Ishikawa (cell line): ENCODE data around the gene DCAF6.

ENCODE experiments used
- CEBPB ChIP-seq: IDR thresholded peaks from 2 replicates; pipeline ENCODE4 v1.6.1; 2012
- CREB1 ChIP-seq: IDR thresholded peaks from 2 replicates; pipeline ENCODE4 v1.6.1; 2012; ENCODE audit warnings: low read depth
- EGR1 ChIP-seq: IDR thresholded peaks from 2 replicates; pipeline ENCODE4 v1.6.1; 2012
- EP300 ChIP-seq: IDR thresholded peaks from 2 replicates; pipeline ENCODE4 v1.6.1; 2012; ENCODE audit warnings: borderline replicate concordance
- FOXM1 ChIP-seq: IDR thresholded peaks from 2 replicates; pipeline ENCODE4 v1.6.1; 2012; ENCODE audit warnings: low read depth, borderline replicate concordance
- NFIC ChIP-seq: IDR thresholded peaks from 2 replicates; pipeline ENCODE4 v1.6.1; 2012
- RAD21 ChIP-seq: IDR thresholded peaks from 2 replicates; pipeline ENCODE4 v1.6.1; 2012; ENCODE audit warnings: low read depth
- TAF1 ChIP-seq: IDR thresholded peaks from 2 replicates; pipeline ENCODE4 v1.6.1; 2012; ENCODE audit warnings: low read depth, mild to moderate bottlenecking
- TCF12 ChIP-seq: IDR thresholded peaks from 2 replicates; pipeline ENCODE4 v1.6.1; 2012; ENCODE audit warnings: low read depth
- TEAD4 ChIP-seq: IDR thresholded peaks from 2 replicates; pipeline ENCODE4 v1.6.1; 2012
- YY1 ChIP-seq: IDR thresholded peaks from 2 replicates; pipeline ENCODE4 v1.6.1; 2012; ENCODE audit warnings: low read depth
- ZBTB7A ChIP-seq: IDR thresholded peaks from 2 replicates; pipeline ENCODE4 v1.6.1; 2012; ENCODE audit warnings: low read depth
- TF ChIP-seq, protein P1 (sequence below): IDR thresholded peaks from 2 replicates; pipeline ENCODE4 v1.6.1; 2012
- TF ChIP-seq, protein P2 (sequence below): IDR thresholded peaks from 2 replicates; pipeline ENCODE4 v1.6.1; 2012
- TF ChIP-seq, protein P3 (sequence below): IDR thresholded peaks from 2 replicates; pipeline ENCODE4 v1.6.1; 2012; ENCODE audit warnings: low read depth, mild to moderate bottlenecking

Gene DCAF6

DNA sequence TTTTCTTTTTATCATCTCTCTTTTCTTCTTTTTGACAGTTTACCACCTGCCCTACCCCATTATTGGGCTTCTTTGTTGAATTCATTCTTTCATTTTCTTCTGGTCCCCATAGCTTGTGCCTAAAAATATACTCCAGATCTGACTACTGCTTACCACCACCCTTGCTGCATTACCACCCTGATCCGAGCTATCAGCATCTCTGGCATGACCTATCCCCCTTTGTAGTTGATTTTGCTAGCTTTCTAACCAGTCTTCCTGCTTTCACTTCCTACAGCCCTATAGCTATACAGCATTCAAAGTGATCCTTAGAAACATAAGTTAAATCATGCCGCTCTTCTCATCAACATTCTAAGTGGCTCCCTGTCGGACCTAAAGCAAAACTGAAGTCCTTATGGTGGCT lies 59.8 kb downstream of the DCAF6 start:
- no peak for TF ChIP-seq CREB1
- TF ChIP-seq, protein P1, sequence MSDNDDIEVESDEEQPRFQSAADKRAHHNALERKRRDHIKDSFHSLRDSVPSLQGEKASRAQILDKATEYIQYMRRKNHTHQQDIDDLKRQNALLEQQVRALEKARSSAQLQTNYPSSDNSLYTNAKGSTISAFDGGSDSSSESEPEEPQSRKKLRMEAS, result no peak
- TF ChIP-seq TCF12, result no peak
- no peak for TF ChIP-seq TEAD4
- TF ChIP-seq YY1, result no peak
- TF ChIP-seq ZBTB7A, result no peak
- TF ChIP-seq EP300, result no peak
- TF ChIP-seq TAF1, result no peak
- TF ChIP-seq, protein P2, sequence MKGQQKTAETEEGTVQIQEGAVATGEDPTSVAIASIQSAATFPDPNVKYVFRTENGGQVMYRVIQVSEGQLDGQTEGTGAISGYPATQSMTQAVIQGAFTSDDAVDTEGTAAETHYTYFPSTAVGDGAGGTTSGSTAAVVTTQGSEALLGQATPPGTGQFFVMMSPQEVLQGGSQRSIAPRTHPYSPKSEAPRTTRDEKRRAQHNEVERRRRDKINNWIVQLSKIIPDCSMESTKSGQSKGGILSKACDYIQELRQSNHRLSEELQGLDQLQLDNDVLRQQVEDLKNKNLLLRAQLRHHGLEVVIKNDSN, result no peak
- TF ChIP-seq, protein P3, sequence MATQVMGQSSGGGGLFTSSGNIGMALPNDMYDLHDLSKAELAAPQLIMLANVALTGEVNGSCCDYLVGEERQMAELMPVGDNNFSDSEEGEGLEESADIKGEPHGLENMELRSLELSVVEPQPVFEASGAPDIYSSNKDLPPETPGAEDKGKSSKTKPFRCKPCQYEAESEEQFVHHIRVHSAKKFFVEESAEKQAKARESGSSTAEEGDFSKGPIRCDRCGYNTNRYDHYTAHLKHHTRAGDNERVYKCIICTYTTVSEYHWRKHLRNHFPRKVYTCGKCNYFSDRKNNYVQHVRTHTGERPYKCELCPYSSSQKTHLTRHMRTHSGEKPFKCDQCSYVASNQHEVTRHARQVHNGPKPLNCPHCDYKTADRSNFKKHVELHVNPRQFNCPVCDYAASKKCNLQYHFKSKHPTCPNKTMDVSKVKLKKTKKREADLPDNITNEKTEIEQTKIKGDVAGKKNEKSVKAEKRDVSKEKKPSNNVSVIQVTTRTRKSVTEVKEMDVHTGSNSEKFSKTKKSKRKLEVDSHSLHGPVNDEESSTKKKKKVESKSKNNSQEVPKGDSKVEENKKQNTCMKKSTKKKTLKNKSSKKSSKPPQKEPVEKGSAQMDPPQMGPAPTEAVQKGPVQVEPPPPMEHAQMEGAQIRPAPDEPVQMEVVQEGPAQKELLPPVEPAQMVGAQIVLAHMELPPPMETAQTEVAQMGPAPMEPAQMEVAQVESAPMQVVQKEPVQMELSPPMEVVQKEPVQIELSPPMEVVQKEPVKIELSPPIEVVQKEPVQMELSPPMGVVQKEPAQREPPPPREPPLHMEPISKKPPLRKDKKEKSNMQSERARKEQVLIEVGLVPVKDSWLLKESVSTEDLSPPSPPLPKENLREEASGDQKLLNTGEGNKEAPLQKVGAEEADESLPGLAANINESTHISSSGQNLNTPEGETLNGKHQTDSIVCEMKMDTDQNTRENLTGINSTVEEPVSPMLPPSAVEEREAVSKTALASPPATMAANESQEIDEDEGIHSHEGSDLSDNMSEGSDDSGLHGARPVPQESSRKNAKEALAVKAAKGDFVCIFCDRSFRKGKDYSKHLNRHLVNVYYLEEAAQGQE, result no peak
- no peak for TF ChIP-seq RAD21
- no peak for TF ChIP-seq NFIC
- TF ChIP-seq CEBPB, result no peak
- no peak for TF ChIP-seq FOXM1
- no peak for TF ChIP-seq EGR1

DNA sequence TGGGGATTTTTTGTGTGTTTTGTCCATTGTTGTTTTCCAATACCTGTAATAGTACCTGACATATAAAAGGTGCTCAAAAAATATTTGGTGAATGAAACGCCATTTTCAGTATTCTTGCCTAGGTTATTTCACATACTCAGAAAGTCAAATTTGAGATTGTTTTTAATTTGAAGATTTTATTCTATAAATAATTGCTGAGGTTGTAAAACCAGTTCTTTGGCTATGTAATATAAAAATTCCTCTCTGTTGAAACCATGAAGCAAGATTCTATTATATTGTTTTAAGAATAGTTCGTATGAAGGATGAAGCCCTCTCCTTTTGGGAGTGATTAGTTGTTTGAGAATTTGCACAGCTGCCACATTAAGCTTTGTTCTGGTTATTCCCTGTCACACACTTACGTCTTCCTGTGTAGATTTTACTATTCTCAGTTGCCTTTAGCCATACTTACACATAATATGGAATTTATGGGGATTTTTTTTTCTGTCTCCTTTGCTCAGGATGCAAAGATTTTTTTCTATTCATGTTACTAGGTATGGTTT lies 60.6 kb downstream of the DCAF6 start:
- no peak for TF ChIP-seq EP300
- no peak for TF ChIP-seq CEBPB
- TF ChIP-seq TAF1, result no peak
- no peak for TF ChIP-seq TEAD4
- no peak for TF ChIP-seq NFIC
- TF ChIP-seq RAD21, result no peak
- no peak for TF ChIP-seq FOXM1

DNA sequence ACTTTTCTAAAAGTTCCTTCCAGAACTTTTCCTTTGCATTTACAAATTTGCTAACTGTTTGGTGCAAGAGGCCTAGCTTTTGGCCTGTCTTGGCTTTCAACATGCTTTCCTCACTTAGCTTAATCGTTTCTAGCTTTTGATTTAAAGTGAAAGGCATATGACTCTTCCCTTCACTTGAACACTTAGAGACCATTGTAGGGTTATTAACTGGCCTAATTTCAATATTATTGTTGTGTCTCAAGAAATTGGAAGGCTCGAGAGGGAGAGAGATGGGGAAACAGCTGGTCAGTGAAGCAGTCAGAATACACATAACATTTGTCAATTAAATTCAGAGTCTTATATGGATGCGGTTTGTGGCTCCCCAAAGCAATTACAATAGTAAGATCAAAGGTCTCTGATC lies 63.4 kb downstream of the DCAF6 start:
- no peak for TF ChIP-seq RAD21
- TF ChIP-seq YY1, result no peak
- TF ChIP-seq EGR1, result no peak
- TF ChIP-seq ZBTB7A, result no peak
- TF ChIP-seq, protein P2, result no peak
- TF ChIP-seq, protein P1, result no peak
- no peak for TF ChIP-seq TEAD4
- no peak for TF ChIP-seq TCF12
- TF ChIP-seq, protein P3, result no peak
- TF ChIP-seq TAF1, result no peak
- no peak for TF ChIP-seq CEBPB
- TF ChIP-seq NFIC, result no peak
- TF ChIP-seq FOXM1, result no peak
- no peak for TF ChIP-seq EP300
- TF ChIP-seq CREB1, result no peak

DNA sequence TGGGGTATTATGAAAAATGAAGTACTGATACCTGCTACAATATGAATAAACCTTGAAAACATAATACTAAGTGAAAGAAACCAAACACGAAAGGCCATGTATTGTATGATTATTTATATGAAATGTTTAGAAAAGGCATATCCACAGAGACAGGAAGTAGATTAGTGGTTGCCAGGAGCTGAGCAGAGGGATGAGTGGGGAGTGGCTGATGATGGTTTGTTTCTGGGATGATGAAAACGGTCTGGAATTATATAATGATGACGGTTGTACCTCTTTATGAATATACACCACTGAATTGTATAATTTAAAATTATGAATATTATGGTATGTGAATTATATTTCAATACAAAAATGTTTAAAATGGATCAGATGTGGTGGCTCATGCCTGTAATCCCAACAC lies 64.2 kb downstream of the DCAF6 start:
- TF ChIP-seq YY1, result no peak
- no peak for TF ChIP-seq EGR1
- no peak for TF ChIP-seq ZBTB7A
- TF ChIP-seq TCF12, result no peak
- TF ChIP-seq EP300, result no peak

DNA sequence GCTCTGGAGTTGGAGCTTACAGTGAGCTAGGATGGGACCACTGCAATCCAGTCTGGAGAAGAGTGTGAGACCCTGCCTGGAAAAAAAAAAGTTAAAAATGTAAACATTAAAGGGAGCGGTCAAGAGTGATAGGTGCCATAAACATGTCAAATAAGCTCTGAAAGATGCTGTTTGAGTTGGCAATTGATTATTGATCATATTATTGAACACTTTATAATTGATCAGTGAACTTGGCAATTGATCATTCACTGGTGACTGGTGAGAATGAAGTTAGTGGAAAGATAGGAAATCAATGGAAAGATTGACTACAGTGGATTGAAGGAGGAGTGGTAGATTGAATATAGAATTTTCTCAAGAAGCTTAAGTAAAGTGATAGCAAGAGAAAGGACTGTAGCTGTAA lies 64.7 kb downstream of the DCAF6 start:
- TF ChIP-seq FOXM1 (no peak), NFIC (no peak), EGR1 (no peak), EP300 (no peak)
- TF ChIP-seq, protein P1, result no peak
- TF ChIP-seq, protein P3, result no peak
- TF ChIP-seq, protein P2, result no peak
